ENCODE measurements around the gene MAP7. TPM values are rescaled to one million over a fixed set of nuclear protein-coding genes. Genes with fewer than 3 reads are reported as not detected.

Gene MAP7
- total RNA-seq, 1 donor from 2014 or later: 1.3 TPM

- Mint-ChIP-seq H3K27me3 (ENCODE audit: unreplicated experiment) (no peaks in the 10 kb centered on the region), H3K9me3 (ENCODE audit: unreplicated experiment) (no peaks in the 10 kb centered on the region), H3K4me1 (ENCODE audit: unreplicated experiment) (no peaks in the 10 kb centered on the region), H3K4me3 (ENCODE audit: unreplicated experiment) (no peak overlapping the region), H3K36me3 (ENCODE audit: low read depth, unreplicated experiment) (no peaks in the 10 kb centered on the region), H3K27ac (ENCODE audit: unreplicated experiment) (no peak overlapping the region)
- DNase-seq (ENCODE audit: low spot score): no peak
- TF ChIP-seq CTCF (IDR thresholded peaks at IDR 0.05; ENCODE audit: unreplicated experiment): no peak
These were observed 226.7 kb downstream of the MAP7 start for GRCh38 chr6:136323431-136324112.

GRCh38 chr6:136319732-136320131, 230.5 kb downstream of the MAP7 start:
- Mint-ChIP-seq H3K9me3 (ENCODE audit: unreplicated experiment) (no peaks in the 10 kb centered on the region), H3K27ac (ENCODE audit: unreplicated experiment) (no peak overlapping the region)
- DNase-seq (ENCODE audit: low spot score): no peak

GRCh38 chr6:136318676-136319075, 231.5 kb downstream of the MAP7 start:
- no peak for DNase-seq (ENCODE audit: low spot score)
- Mint-ChIP-seq H3K4me3 (ENCODE audit: unreplicated experiment) (no peak overlapping the region), H3K27me3 (ENCODE audit: unreplicated experiment) (no peaks in the 10 kb centered on the region), H3K36me3 (ENCODE audit: low read depth, unreplicated experiment) (no peaks in the 10 kb centered on the region), H3K27ac (ENCODE audit: unreplicated experiment) (no peak overlapping the region), H3K9me3 (ENCODE audit: unreplicated experiment) (no peaks in the 10 kb centered on the region), H3K4me1 (ENCODE audit: unreplicated experiment) (no peaks in the 10 kb centered on the region)
- no peak for TF ChIP-seq CTCF (IDR thresholded peaks at IDR 0.05; ENCODE audit: unreplicated experiment)

More at GRCh38 chr6:136319732-136320131, 230.5 kb downstream of the MAP7 start:
- Mint-ChIP-seq H3K4me3 (ENCODE audit: unreplicated experiment) (no peak overlapping the region), H3K4me1 (ENCODE audit: unreplicated experiment) (no peaks in the 10 kb centered on the region), H3K27me3 (ENCODE audit: unreplicated experiment) (no peaks in the 10 kb centered on the region), H3K36me3 (ENCODE audit: low read depth, unreplicated experiment) (no peaks in the 10 kb centered on the region)
- TF ChIP-seq CTCF (IDR thresholded peaks at IDR 0.05; ENCODE audit: unreplicated experiment): no peak

GRCh38 chr6:136317971-136318370, 232.3 kb downstream of the MAP7 start:
- Mint-ChIP-seq H3K4me3 (ENCODE audit: unreplicated experiment) (no peak overlapping the region), H3K4me1 (ENCODE audit: unreplicated experiment) (no peaks in the 10 kb centered on the region)

More at GRCh38 chr6:136317971-136318370, 232.3 kb downstream of the MAP7 start:
- no peak for DNase-seq (ENCODE audit: low spot score)
- H3K27me3 Mint-ChIP-seq (ENCODE audit: unreplicated experiment): no peaks in the 10 kb centered on the region
- H3K27ac Mint-ChIP-seq (ENCODE audit: unreplicated experiment): no peak overlapping the region
- H3K9me3 Mint-ChIP-seq (ENCODE audit: unreplicated experiment): no peaks in the 10 kb centered on the region
- no peak for TF ChIP-seq CTCF (IDR thresholded peaks at IDR 0.05; ENCODE audit: unreplicated experiment)
- H3K36me3 Mint-ChIP-seq (ENCODE audit: low read depth, unreplicated experiment): no peaks in the 10 kb centered on the region

Data from endothelial cell (in vitro differentiated cells).